ENCODE results near the gene SH3GL3.

DNA sequence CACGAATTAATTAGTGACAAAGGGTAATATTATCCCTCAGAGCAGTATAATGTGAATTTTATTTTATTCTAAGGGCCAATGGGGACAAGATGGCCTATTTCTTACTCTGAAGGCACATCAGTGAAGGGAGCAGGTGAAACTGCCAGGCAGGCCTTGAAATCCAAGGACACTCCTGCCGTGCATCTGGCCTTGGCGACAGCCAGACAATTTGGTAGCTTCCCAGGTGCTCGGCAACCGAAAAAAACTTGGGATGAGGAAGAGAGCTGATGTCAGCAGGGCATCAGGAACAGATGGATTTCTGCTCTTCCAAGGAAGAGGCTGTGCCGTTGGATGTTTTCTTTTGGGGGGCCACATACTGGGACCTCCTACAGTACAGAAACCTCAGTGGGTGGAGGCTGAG is 123.6 kb downstream of the SH3GL3 start:
- TF ChIP-seq, protein P1, sequence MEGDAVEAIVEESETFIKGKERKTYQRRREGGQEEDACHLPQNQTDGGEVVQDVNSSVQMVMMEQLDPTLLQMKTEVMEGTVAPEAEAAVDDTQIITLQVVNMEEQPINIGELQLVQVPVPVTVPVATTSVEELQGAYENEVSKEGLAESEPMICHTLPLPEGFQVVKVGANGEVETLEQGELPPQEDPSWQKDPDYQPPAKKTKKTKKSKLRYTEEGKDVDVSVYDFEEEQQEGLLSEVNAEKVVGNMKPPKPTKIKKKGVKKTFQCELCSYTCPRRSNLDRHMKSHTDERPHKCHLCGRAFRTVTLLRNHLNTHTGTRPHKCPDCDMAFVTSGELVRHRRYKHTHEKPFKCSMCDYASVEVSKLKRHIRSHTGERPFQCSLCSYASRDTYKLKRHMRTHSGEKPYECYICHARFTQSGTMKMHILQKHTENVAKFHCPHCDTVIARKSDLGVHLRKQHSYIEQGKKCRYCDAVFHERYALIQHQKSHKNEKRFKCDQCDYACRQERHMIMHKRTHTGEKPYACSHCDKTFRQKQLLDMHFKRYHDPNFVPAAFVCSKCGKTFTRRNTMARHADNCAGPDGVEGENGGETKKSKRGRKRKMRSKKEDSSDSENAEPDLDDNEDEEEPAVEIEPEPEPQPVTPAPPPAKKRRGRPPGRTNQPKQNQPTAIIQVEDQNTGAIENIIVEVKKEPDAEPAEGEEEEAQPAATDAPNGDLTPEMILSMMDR (conservative IDR thresholded peaks at IDR 0.05; ENCODE audit: low read length): no peak
- TF ChIP-seq EZH2phosphoT487 (IDR thresholded peaks at IDR 0.05; ENCODE audit: borderline replicate concordance): no peak

All from Loucy (cell line).